ENCODE results near the gene ATRN.

The ATRN gene

DNA sequence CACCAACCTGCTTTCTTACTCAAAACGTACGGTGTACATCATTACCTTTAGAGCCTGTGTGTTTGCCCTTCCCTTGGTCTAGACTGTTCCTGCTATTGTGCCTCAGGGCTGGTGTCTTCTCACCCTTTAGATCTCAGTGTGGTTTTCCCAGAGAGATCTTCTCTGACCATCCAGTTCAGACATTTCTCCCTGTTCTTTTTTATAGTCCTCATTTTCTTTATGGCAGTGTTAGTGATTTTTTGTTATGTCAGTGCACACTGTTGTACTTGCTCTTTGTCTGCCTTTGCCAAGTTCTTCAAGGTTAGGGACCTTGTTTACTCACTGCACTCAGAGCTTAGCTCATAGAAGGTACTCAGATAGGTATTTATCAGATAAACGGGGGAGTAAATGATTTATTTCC lies 82.8 kb downstream of the ATRN start:
- TF ChIP-seq, protein P1, sequence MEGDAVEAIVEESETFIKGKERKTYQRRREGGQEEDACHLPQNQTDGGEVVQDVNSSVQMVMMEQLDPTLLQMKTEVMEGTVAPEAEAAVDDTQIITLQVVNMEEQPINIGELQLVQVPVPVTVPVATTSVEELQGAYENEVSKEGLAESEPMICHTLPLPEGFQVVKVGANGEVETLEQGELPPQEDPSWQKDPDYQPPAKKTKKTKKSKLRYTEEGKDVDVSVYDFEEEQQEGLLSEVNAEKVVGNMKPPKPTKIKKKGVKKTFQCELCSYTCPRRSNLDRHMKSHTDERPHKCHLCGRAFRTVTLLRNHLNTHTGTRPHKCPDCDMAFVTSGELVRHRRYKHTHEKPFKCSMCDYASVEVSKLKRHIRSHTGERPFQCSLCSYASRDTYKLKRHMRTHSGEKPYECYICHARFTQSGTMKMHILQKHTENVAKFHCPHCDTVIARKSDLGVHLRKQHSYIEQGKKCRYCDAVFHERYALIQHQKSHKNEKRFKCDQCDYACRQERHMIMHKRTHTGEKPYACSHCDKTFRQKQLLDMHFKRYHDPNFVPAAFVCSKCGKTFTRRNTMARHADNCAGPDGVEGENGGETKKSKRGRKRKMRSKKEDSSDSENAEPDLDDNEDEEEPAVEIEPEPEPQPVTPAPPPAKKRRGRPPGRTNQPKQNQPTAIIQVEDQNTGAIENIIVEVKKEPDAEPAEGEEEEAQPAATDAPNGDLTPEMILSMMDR (IDR thresholded peaks at IDR 0.05; ENCODE audit: low read depth, low read length, missing control alignments): no peak
- no peak overlapping the region for H3K4me3 ChIP-seq (replicated peaks; ENCODE audit: low read depth, low read length)
- no peak for DNase-seq (ENCODE audit: extremely low read depth, low read depth)

DNA sequence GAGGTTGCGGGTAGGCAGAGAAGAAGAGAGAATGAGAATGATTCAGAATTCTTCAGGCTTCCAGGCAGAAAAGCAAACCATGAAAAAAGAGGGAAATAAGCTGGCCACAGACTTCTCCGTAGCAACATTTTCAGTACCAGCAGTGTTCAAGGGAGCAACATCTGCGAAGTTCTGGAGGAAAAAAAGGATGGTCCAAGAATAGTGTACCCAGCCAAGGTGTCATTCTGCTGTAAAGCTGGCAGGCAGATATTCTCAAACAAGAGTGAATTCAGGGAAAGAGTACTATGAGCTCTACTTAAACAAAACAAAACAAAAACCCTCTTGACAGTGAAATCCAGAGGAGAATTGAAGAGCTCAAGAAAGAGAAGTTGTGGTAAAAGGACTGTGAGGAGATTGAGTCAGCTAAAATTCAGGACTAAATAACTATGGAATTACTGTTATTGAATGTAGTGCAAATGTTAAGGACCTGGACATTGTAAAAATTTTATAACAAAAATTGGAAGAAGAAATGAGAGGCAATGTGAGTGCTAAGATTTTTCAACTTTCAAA lies 86.5 kb downstream of the ATRN start:
- no peak for DNase-seq (ENCODE audit: extremely low read depth, low read depth)
- H3K4me3 ChIP-seq (replicated peaks; ENCODE audit: low read depth, low read length): no peak overlapping the region
- TF ChIP-seq, protein P1 (IDR thresholded peaks at IDR 0.05; ENCODE audit: low read depth, low read length, missing control alignments): no peak

DNA sequence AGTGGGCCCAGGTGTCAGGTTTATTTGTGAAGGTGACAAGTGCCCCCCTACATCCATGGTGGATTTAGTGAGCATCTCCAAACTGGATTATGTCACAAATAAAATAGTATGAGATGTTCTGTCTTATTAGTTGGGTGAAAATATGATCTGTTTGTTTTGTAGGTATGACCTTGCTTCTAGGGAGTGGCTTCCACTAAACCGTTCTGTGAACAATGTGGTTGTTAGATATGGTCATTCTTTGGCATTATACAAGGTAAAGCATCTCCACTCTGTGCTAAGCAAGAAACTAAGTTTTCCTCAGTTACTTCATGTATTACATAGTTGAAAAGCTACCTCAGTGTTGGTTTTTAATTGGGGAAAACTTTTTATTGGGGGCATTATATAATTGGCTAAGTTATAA lies 88.4 kb downstream of the ATRN start:
- H3K4me3 ChIP-seq (replicated peaks; ENCODE audit: low read depth, low read length): no peak overlapping the region
- DNase-seq (ENCODE audit: extremely low read depth, low read depth): no peak
- TF ChIP-seq, protein P1 (IDR thresholded peaks at IDR 0.05; ENCODE audit: low read depth, low read length, missing control alignments): no peak

DNA sequence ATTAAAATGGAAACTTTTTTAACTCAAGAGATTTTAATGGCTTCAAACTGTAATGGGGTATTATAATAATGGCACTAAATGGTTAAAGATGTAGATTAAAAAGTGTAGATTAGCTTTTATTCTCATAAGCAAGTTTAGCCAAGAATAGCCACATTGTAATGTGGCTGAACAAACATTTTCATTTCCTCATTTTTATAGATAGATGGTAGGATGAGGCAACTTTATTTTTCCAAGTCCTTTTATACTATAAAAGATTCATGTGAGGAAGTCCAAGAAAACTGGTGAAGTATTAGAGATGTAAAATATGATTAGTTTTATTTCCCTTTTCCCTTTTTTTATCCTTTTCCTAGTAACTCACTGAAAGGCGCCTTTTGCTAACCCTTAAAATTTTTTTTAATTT lies 88.8 kb downstream of the ATRN start:
- TF ChIP-seq, protein P1 (IDR thresholded peaks at IDR 0.05; ENCODE audit: low read depth, low read length, missing control alignments): no peak
- no peak for DNase-seq (ENCODE audit: extremely low read depth, low read depth)
- no peak overlapping the region for H3K4me3 ChIP-seq (replicated peaks; ENCODE audit: low read depth, low read length)

DNA sequence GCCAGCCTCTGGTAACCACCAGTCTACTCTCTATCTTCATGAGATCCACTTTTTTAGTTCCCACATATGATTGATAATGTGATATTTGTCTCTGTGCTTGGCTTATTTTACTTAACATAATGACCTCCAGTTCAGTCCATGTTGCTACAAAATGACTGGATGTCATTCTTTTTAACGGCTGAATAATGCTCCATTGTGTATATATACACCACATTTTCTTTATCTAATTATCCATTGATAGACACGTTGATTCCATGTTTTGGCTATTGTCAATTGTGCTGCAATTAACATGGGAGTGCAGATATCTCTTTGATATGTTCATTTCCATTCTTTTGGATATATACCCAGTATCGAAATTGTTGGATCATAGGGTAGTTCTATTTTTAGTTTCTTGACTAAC lies 89.3 kb downstream of the ATRN start:
- no peak overlapping the region for H3K4me3 ChIP-seq (replicated peaks; ENCODE audit: low read depth, low read length)
- DNase-seq (ENCODE audit: extremely low read depth, low read depth): no peak
- TF ChIP-seq, protein P1 (IDR thresholded peaks at IDR 0.05; ENCODE audit: low read depth, low read length, missing control alignments): no peak

DNA sequence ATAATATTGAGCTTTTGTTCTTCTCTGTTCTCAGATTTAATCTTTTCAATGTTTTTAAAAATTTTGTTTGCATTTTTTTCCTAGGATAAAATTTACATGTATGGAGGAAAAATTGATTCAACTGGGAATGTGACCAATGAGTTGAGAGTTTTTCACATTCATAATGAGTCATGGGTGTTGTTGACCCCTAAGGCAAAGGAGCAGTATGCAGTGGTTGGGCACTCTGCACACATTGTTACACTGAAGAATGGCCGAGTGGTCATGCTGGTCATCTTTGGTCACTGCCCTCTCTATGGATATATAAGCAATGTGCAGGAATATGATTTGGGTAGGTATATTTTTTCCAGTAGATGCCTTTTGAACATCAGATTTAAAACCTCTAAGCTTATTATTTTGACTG lies 89.8 kb downstream of the ATRN start:
- TF ChIP-seq, protein P1 (IDR thresholded peaks at IDR 0.05; ENCODE audit: low read depth, low read length, missing control alignments): no peak
- no peak for DNase-seq (ENCODE audit: extremely low read depth, low read depth)
- no peak overlapping the region for H3K4me3 ChIP-seq (replicated peaks; ENCODE audit: low read depth, low read length)

DNA sequence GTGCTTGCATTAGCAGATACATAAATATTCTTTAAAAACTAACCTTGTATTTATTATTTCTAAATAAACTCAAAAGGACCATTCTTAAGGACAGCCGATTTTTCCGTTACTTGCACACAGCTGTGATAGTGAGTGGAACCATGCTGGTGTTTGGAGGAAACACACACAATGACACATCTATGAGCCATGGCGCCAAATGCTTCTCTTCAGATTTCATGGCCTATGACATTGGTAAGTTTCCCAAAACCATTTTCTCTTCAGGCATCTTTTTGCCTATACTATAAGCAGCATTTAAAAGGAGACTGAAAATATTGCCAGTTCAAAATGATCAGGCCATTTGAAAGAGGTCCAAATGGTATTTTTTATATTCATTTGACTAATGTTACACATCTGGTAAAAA lies 92.3 kb downstream of the ATRN start:
- no peak for DNase-seq (ENCODE audit: extremely low read depth, low read depth)
- TF ChIP-seq, protein P1 (IDR thresholded peaks at IDR 0.05; ENCODE audit: low read depth, low read length, missing control alignments): no peak

More for the DNA sequence above, 92.3 kb downstream of the ATRN start:
- H3K4me3 ChIP-seq (replicated peaks; ENCODE audit: low read depth, low read length): no peak overlapping the region

Measured in HFF-Myc (cell line).